Epidermal melanocyte (primary cell): ENCODE results near the gene ROCK2.
"Not testable (repeated sequence)": the region's sequence is repeated elsewhere in the genome, so short reads cannot be mapped to it uniquely, and the experiment has no call there.

ENCODE experiments used
- DNase-seq: peaks from one replicate; pipeline ENCODE4 v3.0.0; 2011; ENCODE audit warnings: low spot score; ENCODE audit not compliant: insufficient read length

Gene ROCK2

DNA sequence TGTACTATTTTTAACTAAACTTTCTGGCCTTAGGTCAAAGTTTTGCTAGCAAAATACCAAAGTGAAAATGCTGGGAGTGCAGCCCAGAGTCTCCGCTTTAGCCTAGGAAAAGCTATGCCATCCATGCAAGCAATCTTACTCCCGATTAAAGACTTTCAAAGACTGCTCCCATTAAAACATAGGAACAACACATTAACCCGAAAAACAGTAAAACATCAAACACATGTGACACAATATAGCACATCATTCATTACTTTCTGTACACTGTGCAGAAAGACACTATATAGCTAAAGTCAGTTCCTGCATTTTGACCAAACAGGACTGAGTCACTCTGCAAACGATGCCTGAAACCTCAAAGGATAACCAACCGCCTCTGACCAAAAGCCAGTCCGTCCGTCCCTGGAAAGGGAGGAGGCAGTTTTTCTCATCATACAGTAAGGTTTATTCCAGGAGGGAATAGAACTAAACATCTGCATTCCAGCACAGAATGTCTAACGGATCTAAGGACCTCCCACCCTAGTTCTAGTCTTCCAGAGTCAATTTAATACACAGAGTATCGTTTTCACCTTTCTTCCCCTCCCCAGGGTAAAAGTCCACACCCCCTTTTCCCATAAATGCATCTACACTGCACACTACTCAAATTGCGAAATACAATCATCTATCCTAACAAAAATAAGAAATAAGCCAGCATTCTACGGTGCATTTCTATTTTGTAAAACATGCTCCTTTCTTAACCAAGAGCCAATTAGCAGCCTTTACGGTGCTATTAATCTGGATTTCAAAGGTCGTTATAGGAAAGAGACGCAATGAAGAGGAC is 1.7 kb downstream of the ROCK2 start:
- DNase-seq: no peak

DNA sequence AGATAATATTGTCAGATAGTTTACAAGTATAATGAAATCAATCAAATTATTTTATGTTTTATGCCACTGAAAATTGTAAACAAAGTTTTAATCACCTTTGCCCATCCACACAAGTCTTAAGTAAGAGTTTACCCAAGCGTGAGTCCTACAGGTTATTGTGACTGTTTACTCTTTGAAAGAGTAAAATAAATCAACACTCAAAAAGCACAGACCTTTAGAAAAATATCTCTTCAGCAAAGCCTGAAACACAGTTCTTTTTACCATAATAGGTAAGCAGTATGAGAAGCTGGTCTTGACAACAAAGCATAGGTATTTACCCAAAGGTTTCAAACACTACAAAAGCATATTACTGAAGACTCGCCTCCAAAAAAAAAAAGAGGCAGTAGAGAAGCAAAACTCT is 3.7 kb downstream of the ROCK2 start:
- no peak for DNase-seq

DNA sequence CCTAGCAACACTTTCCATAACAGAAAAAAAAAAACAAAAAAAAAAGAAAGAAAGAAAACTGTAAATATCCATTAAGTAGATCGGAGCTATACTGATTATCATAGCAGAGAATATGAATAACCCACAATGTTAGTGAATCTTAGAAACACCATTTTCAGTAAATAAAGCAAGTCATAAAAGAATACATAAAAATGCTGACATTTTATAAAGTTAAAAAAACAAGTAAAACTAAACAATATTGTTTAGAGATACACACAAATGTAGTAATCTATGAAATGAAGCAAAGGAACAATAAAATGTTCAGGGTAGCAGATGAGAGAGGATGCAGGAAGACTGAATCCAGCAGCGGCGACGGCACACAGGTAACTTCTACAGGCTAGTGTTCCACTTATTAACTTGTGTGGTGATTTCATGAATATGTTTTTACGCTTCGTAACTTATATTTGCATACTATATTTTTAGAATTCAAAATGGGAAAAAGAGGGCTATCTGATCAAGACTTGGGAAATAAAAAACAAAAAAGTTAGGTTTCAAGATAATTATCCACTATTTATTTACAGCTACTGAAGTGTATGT is 4.8 kb downstream of the ROCK2 start:
- DNase-seq: no peak

DNA sequence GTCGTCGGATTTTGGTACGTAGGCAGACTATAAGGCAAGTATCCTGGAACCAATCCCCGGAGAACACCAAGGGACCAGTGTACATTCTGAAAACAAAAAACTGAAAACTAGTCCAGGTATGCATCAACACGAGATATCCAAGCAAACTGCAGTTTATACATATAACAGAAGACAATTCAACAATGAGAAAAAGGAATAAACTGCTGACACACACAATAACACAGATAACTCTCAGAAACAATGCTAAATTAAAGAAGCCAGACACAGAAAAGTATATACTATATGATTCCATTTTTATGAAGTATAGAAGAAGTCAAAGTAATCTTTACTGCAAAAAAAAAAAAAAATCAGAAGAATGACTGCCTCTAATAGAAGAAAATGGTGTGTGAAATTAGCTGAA is 5.9 kb downstream of the ROCK2 start:
- DNase-seq: no peak

DNA sequence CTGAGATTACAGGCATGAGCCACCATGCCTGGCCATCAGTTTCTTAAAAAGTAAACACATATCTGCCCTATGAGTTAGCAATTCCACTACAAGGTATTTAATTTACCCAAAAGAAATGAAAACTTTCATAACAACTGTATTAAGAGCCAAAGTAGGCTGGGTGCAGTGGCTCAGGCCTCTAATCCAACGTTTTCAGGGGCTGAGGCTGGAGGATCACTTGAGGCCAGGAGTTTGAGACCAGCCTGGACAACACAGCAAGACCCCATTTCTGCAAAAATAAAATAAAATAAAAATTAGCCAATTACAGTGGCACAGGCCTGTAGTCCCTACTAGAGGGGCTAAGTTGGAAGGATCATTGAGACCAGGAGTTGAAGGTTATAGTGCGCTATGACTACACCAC is 6.5 kb downstream of the ROCK2 start:
- DNase-seq: no peak

DNA sequence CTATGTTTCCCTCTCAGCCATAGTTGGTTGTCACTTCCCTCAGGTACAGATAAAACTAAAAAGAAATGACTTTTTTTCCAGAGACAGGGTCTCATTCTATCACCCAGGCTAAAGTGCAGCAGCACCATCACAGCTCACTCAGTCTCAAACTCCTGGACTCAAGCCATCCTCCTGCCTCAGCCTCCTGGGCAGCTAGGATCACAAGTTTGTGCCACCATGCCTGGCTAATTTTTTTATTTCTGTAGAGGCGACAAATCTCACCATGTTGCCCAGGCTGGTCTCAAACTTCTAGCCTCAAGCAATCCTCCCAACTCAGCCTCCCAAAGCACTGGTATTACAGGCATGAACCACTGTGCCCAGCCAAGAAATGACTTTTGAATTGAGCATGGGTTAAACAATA is 8.2 kb downstream of the ROCK2 start:
- DNase-seq: no peak

DNA sequence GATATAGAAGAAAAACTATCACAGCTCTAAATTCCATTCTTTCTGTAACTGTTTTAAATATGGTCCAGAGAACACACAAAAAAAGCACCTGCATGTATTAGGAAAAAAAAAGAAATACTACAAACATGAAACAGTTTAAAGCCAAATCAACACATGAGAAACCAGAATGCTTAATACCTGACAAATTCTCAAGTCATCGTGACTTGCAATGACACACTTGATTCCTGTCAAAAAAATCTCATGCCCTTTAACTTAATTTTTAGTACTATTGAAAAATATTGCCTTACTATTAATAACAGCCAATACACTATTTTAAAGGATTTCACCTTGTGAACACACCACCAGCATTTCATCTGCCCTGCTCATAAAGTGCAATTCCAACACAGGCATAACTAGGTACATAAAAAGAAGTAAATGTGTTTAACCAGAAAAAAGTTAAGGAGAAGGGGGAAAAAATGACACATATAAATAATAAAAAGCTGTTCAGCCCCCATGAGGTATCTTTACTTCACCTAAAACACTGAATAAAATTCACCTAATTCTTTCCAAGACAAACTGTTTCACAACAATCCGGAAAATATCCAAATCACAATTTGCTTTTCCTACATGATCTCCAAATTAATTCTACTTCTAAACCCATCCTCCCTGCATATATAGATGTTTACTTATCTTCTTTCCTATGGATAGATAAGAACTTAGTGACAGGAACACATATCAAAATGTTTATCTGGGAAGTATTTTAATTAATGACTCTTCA is 10.8 kb downstream of the ROCK2 start:
- no peak for DNase-seq

DNA sequence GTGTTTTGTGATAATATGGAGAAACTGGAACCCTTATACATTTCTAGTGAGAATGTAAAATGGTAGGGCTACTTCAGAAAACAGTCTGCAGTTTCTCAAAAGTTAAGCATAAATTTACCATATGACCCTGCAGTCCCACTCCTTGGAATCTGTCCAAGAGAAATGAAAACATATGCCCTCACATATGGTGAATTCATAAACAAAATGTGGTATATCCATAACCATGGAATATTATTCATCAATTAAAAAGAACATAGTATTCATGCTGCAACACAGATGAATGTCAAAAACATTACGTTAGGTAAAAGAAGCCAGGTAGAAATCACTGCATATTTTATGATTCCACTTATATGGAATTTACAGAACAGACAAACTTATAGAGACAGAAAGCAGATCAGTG is 11.8 kb downstream of the ROCK2 start:
- no peak for DNase-seq

DNA sequence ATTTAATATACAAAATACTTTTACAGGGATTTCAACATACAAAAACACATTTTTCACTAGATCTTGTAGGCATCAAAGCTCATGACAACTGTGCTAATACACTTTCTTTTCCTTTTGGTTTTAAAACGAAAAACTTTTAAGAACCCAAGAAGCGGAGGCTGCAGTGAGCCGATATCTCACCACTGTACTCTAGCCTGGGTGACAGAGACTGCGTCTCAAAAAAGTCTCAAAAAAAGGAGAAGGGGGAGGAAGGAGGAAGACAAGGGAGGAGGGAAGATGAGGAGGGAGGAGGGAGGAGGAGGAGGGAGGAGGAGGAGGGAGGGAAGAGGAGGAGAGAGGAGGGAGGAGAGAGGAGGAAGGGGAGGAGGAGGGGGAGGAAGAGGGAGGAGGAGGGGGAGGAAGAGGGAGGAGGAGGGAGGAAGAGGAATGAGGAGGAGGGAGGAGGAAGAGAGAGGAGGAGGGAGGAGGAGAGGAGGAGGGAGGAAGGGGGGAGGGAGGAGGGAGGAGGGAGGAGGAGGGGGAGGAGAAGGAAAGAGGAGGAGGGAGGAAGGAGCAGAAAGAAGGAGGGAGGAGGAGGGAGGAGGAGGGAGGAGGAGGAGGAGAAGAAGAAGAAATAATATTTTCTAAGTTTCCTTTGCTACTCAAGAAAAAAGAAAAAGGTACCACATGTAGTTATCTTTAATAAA is 13.8 kb downstream of the ROCK2 start:
- no peak for DNase-seq

DNA sequence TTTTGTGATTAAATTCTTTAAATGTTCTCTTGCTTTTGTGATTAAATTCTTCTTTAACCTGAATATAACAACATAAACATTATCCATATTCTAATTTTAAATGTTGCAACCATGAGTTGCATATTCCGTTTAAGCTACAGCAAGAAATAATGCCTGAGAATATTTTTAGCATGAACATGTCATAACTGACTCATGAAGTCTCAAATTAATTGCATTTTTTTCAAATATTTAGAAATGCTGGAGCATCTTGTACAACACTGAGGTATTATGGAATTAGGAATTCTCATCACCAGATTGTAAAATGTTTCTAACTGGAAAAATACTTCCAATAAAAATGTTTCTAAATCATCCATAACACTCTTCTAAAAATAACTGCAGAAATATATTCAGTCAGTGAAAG is 14.7 kb downstream of the ROCK2 start:
- DNase-seq: no peak

DNA sequence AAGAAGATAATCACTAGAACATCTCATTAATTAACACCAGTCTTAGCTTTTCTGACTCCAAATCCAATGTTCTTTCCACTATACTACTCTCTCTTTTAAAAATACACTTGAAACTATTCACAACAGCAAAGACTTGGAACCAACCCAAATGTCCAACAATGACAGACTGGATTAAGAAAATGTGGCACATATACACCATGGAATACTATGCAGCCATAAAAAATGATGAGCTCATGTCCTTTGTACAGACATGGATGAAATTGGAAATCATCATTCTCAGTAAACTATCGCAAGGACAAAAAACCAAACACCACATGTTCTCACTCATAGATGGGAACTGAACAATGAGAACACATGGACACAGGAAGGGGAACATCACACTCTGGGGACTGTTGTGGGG is 15.9 kb downstream of the ROCK2 start:
- not testable (repeated sequence) for DNase-seq

DNA sequence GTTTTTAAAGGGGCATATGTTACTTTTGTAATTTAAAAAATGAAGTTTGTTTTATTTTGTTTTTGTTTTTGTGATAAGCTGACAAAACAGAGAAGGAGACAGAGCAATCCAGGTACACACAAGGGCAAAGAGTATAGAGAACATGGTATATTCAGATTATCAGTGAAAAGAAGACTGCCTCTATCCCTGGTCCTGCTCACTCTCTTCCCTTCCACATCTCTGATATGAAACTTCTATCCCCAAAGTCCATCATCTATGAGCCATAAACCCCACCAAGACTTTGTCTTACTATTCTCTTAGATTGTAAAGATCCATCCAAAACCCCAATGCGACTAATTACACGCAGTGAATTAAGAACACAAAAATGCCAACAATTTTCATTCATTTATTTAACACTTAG is 16.6 kb downstream of the ROCK2 start:
- no peak for DNase-seq

DNA sequence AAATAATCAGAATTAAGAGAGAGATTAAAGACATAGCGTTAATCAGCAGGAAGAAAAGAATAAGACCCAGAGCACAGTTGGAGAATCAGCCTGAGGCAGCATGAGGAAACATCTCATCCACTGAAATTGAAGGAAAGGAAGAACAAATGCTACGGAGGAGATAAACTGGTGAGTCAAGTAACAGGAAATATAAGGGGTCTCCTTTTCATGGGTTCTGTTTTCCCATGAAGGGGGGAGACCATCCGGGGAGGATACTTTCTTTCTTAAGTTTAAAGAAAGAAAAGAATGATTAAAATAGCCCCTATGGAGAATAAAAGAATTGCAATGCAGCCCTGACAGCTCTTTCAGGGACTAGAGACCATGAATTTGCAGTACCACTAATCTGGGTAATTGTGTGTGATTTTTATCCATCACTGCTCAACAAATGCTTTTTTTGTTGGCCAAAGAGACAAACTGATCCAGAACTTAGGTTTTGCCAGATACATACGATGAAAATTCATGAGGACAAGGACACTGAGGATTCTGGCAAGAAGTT is 17.7 kb downstream of the ROCK2 start:
- DNase-seq: no peak

DNA sequence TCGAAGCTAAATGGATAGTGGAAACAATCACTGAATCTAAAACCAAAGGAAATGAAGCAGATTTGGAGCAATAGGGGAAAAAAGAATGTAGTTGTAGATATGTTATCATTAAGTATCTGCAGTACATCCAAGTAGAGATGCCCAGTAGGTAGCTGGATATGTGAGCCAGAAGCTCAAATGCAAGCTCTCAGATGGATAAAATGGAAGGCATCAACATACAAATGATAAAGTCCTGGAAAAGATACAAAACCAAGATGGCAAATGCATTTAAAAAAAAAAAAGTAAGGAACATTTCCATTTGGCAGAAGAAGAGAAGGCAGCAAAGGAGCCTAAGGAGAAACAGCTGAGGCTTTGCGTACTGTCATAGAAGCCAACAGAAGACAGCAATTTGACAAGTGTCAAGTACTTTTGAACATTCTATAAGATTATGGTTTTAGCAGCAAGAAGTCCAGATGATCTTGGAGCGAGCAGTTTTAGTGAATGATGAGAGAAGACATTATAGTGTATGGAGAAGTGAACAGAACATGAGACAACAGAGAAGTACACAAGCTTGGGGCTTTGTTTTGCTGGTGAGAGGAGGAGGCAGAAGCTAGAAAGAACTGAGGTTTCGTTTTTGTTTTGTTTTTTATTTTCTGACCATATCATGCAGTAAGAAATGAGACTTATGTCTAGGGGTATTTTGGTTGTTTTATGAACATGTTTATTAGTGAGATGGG is 18.3 kb downstream of the ROCK2 start:
- DNase-seq: no peak

DNA sequence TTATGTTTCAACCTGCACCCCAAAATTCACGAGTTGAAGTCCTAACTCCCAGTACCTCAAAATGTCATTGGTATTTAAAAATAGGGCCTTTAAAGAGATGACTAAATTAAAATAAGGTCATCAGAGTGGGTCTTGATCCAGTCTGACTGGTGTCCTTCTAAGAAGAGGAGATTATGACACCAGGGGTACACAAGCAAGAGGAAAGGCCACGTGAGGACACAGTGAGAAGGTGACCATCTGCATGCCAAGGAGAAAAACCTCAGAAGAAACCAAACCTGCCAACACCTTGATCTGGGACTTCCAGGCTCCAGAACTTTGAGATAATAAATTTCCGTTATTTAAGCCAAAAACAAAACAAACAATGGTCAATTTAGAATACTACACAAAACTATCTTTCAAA is 22.6 kb downstream of the ROCK2 start:
- no peak for DNase-seq

DNA sequence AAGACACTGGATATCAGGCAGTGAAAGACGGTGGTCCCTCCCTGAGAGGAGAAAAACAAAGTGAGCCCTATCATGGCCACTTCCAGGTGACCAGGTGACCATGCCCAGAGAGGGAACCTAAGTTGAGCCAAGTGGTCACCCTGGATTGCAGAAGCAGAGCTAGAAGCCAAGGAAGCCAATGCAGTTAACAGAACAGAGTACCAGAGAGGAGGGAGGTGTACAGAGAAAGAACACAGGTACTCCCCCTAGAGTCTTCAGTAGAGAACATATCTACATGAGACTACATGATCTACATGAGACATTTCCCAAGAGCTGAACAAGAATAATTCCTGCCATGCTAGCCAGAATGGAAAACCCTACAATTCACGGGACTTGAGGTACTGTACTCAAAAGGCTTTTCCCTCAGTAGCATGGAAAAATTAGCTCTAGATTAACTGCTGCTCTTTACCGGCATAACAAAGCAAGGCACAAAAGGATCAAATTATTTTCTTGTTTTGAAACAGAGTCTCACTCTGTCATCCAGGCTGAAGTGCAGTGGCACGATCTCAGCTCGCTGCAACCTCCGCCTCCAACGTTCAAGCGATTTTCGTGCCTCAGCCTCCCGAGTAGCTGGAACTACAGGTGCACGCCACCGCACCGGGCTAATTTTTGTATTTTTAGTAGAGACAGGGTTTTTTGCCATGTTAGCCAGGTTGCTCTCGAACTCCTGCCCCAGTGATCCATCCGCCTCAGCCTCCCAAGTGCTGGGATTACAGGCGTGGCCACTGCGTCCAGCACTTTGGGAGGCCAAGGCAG is 23.5 kb downstream of the ROCK2 start:
- no peak for DNase-seq

DNA sequence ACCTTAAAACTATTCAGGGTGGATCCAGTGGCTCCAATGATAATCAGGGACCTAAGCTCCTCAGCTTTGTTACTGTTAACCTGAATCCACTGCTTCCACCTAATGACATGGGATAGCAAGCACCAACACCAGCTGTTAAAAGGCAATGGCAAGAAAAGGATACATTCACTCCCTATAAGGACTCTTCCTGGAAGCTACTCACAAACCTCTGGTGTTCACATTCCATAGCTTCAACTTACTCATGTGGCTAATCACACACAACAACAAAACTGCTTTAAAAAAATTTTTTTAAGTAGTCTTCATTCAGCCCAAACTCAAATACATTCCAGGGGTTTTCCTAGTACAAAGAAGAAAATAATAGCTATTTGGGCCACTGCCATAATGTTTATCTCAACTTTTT is 24.5 kb downstream of the ROCK2 start:
- DNase-seq: no peak

DNA sequence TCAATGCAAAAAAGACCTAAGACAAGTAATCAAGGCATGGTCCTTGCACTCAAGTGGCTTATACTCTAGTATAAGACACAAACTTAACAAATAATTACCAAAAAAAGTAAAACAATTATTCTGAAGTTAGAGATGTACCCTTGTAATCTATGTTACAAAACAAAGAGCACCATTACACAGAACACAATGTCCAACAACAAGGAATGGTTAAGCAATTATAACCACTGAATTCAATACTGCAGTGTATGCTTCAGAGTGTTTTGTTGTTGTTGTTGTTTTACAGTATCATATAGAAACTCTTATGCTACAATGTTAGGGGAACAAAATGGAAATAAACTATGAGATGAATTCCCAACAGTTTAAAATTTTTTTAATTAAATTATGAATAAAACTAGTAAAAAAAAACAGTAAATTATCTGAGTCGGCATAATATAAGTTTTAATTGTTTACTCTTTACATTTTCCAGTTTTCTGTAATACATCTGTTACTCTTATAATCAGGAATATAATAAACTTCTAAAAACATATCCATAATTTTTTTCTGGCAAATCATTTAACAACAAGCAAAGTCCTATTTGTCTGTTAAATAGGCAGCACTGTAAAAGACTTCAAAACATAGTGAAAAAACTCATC is 29.2 kb downstream of the ROCK2 start:
- no peak for DNase-seq

DNA sequence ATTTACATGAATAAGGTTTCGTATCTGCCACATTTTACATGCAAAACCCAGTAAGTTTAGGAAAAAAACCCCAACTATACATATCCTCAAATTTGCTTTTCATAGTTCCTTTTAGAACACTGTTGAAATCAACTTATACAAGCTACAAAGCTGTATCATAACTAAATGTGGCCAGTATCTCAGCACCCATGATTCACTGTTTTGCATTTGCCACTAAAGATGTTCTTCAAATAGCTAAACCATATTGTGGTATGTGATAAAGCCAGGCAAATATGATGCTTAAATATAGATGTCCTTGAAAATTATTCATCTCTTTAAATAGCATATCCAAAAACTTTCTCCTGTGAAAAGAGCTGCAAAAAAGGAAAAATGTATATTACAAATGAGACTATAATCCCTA is 29.9 kb downstream of the ROCK2 start:
- DNase-seq: no peak
